Hepatocyte (in vitro differentiated cells): ENCODE results near the gene PTPRZ1.

Source experiments
- CTCF ChIP-seq: fragments of 200-600 bp; sonication (generic); IDR thresholded peaks from 2 replicates; pipeline ENCODE4 v1.5.1; 2016; ENCODE audit warnings: antibody characterized with exemption, mild to moderate bottlenecking; ENCODE audit not compliant: poor library complexity
- EZH2 ChIP-seq: fragments of 200-600 bp; sonication (generic); IDR thresholded peaks from 2 replicates; pipeline ENCODE4 v1.6.1; 2016; ENCODE audit warnings: antibody characterized with exemption, mild to moderate bottlenecking, borderline replicate concordance
- EZH2phosphoT487 ChIP-seq: fragments of 200-600 bp; sonication (generic); IDR thresholded peaks from one replicate; pipeline ENCODE4 v1.6.1; 2018; ENCODE audit warnings: antibody characterized with exemption, mild to moderate bottlenecking, low read depth, moderate library complexity; ENCODE audit not compliant: unreplicated experiment, severe bottlenecking

GRCh38 chr7:121882731-121883130, 9.8 kb downstream of the PTPRZ1 start:
- TF ChIP-seq EZH2 (no peak), CTCF (no peak), EZH2phosphoT487 (no peak)
